SK-N-SH (cell line): ENCODE data around the gene WNT9B.

Source experiments
- POLR2AphosphoS5 ChIP-seq: IDR thresholded peaks from 2 replicates; pipeline ENCODE4 v1.6.1; 2012; ENCODE audit warnings: low read depth, low read length
- RFX5 ChIP-seq: IDR thresholded peaks from 2 replicates; pipeline ENCODE4 v1.6.1; 2012; ENCODE audit warnings: mild to moderate bottlenecking, improper control_type of control experiment, low read length
- TEAD4 ChIP-seq: IDR thresholded peaks from 2 replicates; pipeline ENCODE4 v1.4.0; 2012; ENCODE audit warnings: mild to moderate bottlenecking, borderline replicate concordance; ENCODE audit not compliant: insufficient read depth
- YY1 ChIP-seq: IDR thresholded peaks from 2 replicates; pipeline ENCODE4 v1.4.0; 2012; ENCODE audit warnings: low read depth, mild to moderate bottlenecking
- TF ChIP-seq, protein P1 (sequence below): fragments of 200-600 bp; sonication (generic); IDR thresholded peaks from 2 replicates; pipeline ENCODE4 v1.6.1; 2017; ENCODE audit warnings: antibody characterized with exemption, mild to moderate bottlenecking, moderate library complexity

DNA sequence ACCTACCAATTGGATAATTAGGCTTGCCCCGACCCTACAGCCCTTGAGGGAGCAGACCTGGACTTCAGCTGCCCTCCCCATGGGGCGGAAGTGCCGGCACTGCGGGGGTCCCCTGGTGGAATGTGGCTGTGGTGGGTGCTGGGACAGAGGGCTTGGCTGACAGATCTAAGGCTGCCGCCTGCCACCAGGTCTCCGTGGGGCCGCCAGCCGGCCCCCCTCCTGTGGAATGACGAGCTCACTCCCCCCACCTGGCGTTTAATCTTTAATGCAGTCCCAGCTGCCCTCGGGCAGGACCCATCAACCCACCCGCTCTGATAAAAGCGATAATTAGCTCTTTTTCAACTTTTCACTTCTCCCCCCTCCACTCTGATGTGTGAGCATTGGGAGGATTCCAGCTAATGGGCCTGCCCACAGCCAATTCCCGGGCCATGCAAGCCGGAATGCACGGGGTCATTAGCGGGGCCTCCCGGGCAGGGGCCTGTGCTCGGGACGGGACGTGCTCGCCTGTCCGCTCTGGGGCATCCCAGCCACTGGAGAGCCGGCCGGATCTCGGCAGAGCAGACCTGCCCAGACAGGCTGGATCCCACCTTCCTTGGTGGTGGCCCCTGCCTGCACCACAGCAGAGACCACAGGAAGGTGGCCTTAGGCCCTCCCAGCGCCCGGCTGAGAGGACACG is 43.2 kb downstream of the WNT9B start:
- no peak for TF ChIP-seq RFX5
- TF ChIP-seq, protein P1, sequence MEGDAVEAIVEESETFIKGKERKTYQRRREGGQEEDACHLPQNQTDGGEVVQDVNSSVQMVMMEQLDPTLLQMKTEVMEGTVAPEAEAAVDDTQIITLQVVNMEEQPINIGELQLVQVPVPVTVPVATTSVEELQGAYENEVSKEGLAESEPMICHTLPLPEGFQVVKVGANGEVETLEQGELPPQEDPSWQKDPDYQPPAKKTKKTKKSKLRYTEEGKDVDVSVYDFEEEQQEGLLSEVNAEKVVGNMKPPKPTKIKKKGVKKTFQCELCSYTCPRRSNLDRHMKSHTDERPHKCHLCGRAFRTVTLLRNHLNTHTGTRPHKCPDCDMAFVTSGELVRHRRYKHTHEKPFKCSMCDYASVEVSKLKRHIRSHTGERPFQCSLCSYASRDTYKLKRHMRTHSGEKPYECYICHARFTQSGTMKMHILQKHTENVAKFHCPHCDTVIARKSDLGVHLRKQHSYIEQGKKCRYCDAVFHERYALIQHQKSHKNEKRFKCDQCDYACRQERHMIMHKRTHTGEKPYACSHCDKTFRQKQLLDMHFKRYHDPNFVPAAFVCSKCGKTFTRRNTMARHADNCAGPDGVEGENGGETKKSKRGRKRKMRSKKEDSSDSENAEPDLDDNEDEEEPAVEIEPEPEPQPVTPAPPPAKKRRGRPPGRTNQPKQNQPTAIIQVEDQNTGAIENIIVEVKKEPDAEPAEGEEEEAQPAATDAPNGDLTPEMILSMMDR: no peak
- TF ChIP-seq TEAD4: no peak
- no peak for TF ChIP-seq POLR2AphosphoS5
- TF ChIP-seq YY1: no peak
